HAP-1 (cell line): ENCODE data around the gene GIPC1.
"Not testable (repeated sequence)": the region's sequence is repeated elsewhere in the genome, so short reads cannot be mapped to it uniquely, and the experiment has no call there.

ENCODE experiments used
- DNase-seq, 2 experiments: peaks; one replicate each; pipeline ENCODE4 v3.0.0-alpha.2; 2016 to 2020; ENCODE audit warnings: low spot score in 2 of 2
- H3K27me3 ChIP-seq: fragments of 250-450 bp; sonication (Bioruptor Pico); 2 replicates; pipeline ENCODE4 v1.5.1; 2020; ENCODE audit warnings: low read depth, mild to moderate bottlenecking, moderate library complexity
- H3K36me3 ChIP-seq: fragments of 250-450 bp; sonication (Bioruptor Pico); replicated peaks from 2 replicates; pipeline ENCODE4 v1.5.1; 2020; ENCODE audit warnings: mild to moderate bottlenecking
- H3K4me1 ChIP-seq: fragments of 250-450 bp; sonication (Bioruptor Pico); 2 replicates; pipeline ENCODE4 v1.5.1; 2020; ENCODE audit warnings: mild to moderate bottlenecking
- H3K4me3 ChIP-seq: fragments of 250-450 bp; sonication (Bioruptor Pico); 2 replicates; pipeline ENCODE4 v1.5.1; 2020; ENCODE audit warnings: mild to moderate bottlenecking, moderate library complexity
- H3K9me3 ChIP-seq: fragments of 250-450 bp; sonication (Bioruptor Pico); 2 replicates; pipeline ENCODE4 v1.5.1; 2020; ENCODE audit warnings: mild to moderate bottlenecking, moderate library complexity
- in situ Hi-C: fragments of 300-500 bp; cut with MboI; formaldehyde crosslinking; loops from 3 replicates; pipeline ENCODE4 v1.14.3; 2020; ENCODE audit warnings: low sequenced_read_pairs, inconsistent platforms, mixed read lengths

GIPC1 gene, protein sequence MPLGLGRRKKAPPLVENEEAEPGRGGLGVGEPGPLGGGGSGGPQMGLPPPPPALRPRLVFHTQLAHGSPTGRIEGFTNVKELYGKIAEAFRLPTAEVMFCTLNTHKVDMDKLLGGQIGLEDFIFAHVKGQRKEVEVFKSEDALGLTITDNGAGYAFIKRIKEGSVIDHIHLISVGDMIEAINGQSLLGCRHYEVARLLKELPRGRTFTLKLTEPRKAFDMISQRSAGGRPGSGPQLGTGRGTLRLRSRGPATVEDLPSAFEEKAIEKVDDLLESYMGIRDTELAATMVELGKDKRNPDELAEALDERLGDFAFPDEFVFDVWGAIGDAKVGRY

DNA sequence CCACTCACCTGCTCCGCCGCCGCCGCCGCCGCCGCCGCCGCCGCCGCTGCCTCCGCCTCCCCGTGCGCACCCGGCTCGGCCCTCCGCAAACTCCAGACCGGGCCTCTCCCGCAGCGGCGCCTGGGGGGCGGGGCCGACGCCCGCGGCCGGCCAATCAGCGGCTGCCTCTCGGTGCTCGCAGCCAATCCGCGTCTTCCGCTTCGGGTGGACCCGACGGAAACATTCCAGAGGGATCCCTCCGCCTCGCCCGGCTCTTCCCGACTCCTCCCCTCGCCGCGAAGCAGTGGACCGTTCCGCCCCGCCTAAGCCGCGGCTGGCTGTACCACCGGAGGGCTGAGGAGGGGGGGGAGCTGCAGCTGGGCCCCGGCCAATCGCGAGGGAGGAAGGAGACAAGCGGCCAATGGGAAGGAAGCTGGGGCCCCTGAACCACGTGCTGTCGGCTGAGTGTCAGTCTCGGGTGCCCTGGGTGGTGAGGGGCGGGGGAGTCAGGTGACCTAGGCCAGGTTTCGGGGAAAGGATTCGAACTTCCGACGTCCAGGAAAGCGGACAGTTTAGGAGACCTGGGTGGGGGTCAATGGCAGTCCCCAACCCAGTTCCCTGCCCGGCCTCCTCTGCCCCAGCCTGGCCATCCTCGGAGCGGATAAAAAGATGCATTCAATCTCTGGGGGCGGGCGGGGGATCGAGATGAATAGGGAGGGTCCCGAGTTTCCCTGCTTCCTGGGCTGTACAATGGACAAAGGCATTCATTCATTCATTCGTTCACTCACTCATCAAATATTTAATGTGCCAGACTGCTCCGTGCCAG lies at the start of gene GIPC1:
Gene GIPC1 (minus strand): TSS at position 99 of the 805 bp plus-strand sequence. CDS start 13,151 bp downstream, outside the sequence.
- peak; percentile 98 to 99 for DNase-seq
- Histone ChIP-seq H3K27me3 (no peaks in the 10 kb centered on the region), H3K4me1 (peaks cover 5% of the 10 kb centered on the region), H3K9me3 (no peaks in the 10 kb centered on the region), H3K36me3 (peaks cover 5% of the 10 kb centered on the region), H3K4me3 (peak within 1 kb of the TSS; percentile 55)
- in situ Hi-C loops = no loop called here

DNA sequence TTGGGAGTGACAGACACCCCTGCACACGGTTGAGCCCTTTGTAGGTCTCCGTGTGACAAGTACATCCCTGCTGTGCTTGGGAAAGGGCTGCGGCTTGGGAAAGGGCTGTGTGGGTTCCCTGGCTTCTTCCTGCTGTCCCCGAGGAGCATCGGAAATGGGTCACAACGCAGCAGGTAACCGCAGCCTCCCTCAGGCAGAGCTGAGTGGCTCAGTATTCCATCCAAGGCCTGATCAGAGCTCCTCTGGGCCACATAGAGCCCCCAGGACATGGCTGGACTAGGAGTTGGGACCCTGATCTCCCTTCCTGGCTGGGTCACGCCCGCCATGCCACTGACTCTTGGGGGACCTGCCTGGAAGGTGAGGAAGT lies 49.8 kb upstream of the GIPC1 start:
- peaks cover 2% of the 10 kb centered on the region; the same call in 1 of the 2 replicates for H3K36me3 ChIP-seq
- H3K9me3 ChIP-seq = no peaks in the 10 kb centered on the region
- H3K4me1 ChIP-seq = peaks cover 4% of the 10 kb centered on the region; the same call in 1 of the 2 replicates
- H3K27me3 ChIP-seq = no peaks in the 10 kb centered on the region
- in situ Hi-C loops = no loop called here
- DNase-seq = no peak
- H3K4me3 ChIP-seq = no peak overlapping the region

DNA sequence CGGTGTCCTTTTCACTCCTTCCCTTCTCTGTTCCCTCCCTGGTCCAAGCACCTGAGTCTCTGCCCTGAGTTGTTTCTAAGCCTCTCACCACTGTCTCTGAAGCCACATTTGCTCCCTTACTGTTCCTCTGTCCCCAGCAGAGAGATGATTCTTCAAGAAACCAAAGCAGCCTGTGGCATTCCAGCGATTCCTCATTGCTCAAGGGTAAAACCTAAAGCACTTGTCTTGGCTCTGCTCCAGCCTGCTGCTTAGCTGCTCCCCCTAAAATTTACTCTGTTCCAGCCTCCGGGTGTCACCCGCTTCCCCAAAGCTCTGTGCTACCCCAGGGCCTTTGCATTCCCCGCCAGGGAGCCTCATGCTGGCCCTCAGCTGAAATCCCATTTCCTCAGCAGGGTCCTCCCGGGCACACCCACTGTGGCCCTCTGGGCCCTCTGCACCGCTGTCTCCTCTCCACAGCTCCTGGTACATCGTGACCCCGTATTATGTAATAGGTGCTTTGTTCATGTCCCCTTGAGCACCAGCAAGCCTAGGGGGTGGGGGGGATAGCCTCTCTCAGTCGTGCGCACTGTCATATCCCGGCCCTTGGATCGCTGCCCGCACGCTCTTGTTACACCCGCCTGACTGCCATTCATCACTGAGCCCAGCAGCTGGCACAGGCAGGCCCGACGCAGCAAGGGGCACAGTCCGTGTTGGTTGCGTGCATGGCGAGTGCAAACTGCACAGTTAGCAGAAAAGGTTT lies 49.2 kb upstream of the GIPC1 start:
- no peak overlapping the region for H3K4me3 ChIP-seq
- H3K27me3 ChIP-seq = no peaks in the 10 kb centered on the region
- no peaks in the 10 kb centered on the region for H3K9me3 ChIP-seq
- H3K36me3 ChIP-seq = peaks cover 2% of the 10 kb centered on the region; the same call in 1 of the 2 replicates
- in situ Hi-C loops = no loop called here
- no peak for DNase-seq
- H3K4me1 ChIP-seq = peaks cover 4% of the 10 kb centered on the region; the same call in 1 of the 2 replicates

DNA sequence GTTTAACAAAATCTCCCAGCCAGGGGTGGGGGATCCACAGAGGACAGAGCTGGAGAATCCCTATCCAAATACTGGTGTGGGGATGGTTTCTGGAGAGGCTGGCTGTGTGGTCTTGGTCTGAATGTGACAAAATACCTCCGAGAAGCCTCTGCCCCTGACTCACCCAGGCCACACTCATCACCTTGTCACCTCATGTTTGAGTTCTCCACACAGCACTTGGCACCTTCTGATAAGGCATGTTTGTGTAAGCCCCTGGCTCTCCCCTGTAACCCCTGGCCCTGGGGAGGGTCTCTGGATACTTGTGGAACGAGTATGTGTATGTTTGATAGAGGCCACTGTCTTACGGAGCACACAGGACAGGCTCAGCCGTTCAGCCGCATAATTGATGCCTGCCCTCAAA lies 48.1 kb upstream of the GIPC1 start:
- in situ Hi-C loops = no loop called here
- Histone ChIP-seq H3K27me3 (no peaks in the 10 kb centered on the region), H3K9me3 (no peaks in the 10 kb centered on the region), H3K4me3 (no peak overlapping the region), H3K36me3 (peaks cover 2% of the 10 kb centered on the region; the same call in 1 of the 2 replicates), H3K4me1 (peaks cover 4% of the 10 kb centered on the region; the same call in 1 of the 2 replicates)
- no peak for DNase-seq

DNA sequence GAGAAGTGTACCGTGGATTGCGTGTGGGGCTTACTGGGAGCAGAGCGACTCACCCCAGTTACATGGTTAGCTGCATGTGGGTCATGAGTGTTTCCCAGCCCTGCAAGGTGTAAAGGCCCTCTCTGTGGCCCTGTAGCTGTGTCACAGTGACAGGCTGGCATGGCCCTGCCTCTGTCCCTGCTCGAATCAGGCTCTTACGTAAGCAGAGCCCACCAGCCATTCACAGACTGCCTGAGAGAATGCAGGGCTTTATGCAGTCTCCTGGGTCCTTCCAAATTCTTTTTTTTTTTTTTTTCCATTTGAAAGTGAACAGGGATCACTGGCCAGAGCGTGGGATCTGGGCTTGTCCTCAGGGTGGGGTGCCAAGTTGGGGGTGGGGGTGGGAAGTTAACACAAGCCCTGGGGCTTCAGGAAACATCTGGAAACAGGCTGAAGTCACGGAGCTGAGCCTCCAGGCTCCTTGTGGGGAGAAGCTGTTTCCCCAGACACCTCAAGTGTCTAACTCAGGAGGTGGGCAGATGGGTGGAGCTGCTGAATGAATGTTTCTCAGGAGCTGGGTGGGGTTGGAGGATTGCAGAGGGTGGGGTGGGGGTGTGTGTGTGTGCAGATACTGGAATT lies 46.9 kb upstream of the GIPC1 start:
- H3K36me3 ChIP-seq = peaks cover 2% of the 10 kb centered on the region; the same call in 1 of the 2 replicates
- H3K4me3 ChIP-seq = no peak overlapping the region
- in situ Hi-C loops = no loop called here
- no peaks in the 10 kb centered on the region for H3K9me3 ChIP-seq
- peaks cover 4% of the 10 kb centered on the region; the same call in 1 of the 2 replicates for H3K4me1 ChIP-seq
- no peak for DNase-seq
- no peaks in the 10 kb centered on the region for H3K27me3 ChIP-seq

DNA sequence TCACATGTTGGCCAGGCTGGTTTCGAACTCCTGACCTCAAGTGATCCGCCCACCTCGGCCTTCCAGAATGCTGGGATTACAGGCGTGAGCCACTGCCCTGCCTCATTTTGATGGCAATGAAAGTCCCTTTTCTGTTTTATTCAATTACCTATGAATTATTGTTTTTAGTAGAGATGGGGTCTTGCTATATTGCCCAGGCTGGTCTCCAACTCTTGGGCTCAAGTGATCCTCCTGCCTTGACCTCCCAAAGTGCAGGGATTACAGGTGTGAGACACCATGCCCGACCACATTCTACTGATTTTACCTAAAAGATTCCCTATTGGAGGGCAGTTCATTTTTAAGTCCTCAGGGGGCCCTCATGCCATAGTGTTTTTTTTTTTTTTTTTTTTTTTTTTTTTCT lies 46.1 kb upstream of the GIPC1 start:
- in situ Hi-C loops, H3K4me1 ChIP-seq, DNase-seq, H3K27me3 ChIP-seq, H3K9me3 ChIP-seq, H3K36me3 ChIP-seq, H3K4me3 ChIP-seq: not testable (repeated sequence)

DNA sequence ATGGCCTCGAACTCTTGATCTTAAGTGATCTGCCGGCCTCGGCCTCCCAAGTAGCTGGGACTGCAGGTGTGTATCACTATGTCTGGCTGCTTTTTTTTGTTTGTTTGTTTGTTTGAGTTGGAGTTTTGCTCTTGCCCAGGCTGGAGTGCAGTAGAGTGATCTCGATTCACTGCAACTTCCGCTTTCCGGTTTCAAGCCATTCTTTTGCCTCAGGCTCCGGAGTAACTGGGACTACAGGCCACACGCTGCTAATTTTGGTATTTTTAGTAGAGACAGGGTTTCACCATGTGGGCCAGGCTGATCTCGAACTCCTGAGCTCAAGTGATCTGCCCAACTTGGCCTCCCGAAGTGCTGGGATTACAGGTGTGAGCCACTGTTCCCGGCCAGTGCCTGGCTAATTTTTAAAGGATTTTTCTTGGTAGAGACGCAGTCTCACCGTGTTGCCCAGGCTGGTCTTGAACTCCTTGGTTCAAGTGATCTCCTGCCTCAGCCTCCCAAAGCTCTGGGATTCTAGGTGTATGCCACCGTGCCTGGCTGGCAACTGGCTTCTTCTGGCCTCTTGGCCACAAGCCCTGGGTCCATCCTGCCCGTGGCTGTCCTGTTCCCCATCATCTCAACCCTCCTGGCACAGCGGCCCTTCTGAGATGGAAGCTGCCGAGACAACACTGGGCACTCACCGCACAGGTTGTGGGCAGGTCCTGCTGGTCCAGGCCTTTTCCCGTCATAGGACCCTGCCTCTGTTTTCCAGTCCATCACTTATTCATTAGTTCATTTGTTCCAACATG lies 45.0 kb upstream of the GIPC1 start:
- no peak overlapping the region for H3K4me3 ChIP-seq
- peaks cover 5% of the 10 kb centered on the region; the same call in 1 of the 2 replicates for H3K4me1 ChIP-seq
- no peaks in the 10 kb centered on the region for H3K36me3 ChIP-seq
- DNase-seq = no peak
- H3K9me3 ChIP-seq = no peaks in the 10 kb centered on the region
- H3K27me3 ChIP-seq = no peaks in the 10 kb centered on the region
- in situ Hi-C loops = no loop called here

DNA sequence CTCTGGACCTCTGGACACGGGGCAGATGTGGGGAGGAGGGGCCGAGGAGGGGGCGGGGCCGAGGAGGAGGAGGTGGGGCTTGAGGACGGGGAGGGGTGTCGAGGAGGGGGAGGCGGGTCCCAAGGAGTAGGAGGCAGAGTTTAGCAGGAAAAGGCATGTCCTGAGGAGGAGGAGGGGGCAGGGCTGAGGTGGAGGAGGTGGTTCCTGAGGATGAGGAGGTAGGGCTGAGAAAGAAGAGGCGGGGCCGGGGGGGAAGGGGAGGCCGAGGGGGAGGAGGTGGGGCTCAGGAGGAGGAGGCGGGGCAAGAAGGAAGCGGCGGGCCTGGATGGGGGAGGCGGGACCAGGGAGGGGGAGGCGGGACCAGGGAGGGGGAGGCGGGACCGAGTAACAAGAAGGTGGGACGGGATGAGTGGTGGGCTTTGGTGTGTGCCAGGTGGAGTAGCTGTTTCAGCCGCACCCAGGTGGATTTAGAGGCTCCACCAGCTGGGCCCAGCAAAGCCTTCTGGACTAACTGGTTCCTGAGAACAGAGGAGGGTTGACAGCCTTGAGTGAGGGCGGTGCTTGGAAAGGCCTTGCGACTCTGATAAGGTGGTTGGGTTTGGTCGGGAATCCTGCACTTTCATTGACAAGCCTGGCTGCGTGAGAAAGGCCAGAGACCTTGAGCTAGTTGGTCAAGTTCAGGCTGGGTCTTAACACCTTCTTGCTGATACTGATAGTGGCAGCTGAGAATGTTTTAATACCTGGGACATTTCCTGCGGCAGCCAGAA lies 41.2 kb upstream of the GIPC1 start:
- in situ Hi-C loops = no loop called here
- H3K4me3 ChIP-seq = no peak overlapping the region
- H3K9me3 ChIP-seq = no peaks in the 10 kb centered on the region
- H3K27me3 ChIP-seq = no peaks in the 10 kb centered on the region
- peak; percentile 77 to 93 for DNase-seq
- H3K36me3 ChIP-seq = no peaks in the 10 kb centered on the region
- H3K4me1 ChIP-seq = peaks cover 5% of the 10 kb centered on the region; the same call in 1 of the 2 replicates

DNA sequence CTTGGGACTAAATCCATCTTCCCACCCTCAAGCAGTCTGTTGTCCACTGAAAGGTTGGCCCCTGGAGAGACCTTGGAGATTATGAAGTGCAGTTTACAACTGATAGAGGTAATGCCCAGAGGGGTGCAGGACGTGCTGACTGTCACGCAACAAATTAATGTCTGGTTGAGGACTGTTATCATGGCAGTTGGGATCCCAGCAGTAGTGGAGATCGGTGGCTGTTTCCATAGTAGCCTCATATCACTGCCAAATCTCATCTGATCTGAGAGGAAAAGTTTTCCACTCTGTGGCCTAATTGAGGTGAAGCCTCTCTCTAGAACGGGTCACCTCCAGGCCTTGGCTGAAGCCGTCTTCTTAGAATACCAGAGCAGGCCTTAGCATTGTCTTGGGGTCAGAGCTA lies 37.5 kb upstream of the GIPC1 start:
- H3K27me3 ChIP-seq = no peaks in the 10 kb centered on the region
- no peaks in the 10 kb centered on the region for H3K9me3 ChIP-seq
- no peak for DNase-seq
- H3K4me1 ChIP-seq = peaks cover 8% of the 10 kb centered on the region; the same call in 1 of the 2 replicates
- in situ Hi-C loops = no loop called here
- no peaks in the 10 kb centered on the region for H3K36me3 ChIP-seq
- no peak overlapping the region for H3K4me3 ChIP-seq

DNA sequence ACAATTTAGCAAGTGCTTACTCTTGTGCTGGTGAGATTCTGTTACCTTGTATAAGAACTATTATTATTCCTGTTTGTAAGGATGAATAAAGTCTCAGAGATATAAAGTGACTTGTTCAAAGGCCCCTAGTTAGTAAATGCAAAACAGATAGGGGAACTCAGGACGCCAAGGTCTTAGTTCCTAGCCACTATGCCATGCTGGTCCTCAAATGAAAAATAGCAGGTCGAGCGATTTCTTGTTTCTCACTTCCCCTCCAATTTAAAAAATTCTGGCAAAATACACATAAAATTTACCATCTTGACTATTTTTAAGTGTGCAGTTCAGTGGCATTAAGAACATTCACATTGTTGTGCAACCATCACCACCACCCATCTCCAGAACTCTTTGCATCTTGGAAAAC lies 34.6 kb upstream of the GIPC1 start:
- Histone ChIP-seq H3K27me3 (no peaks in the 10 kb centered on the region), H3K4me3 (peak overlapping the region; percentile 94), H3K9me3 (no peaks in the 10 kb centered on the region), H3K36me3 (no peaks in the 10 kb centered on the region), H3K4me1 (peaks cover 3% of the 10 kb centered on the region; the same call in 1 of the 2 replicates)
- in situ Hi-C loops = no loop called here
- DNase-seq = no peak

DNA sequence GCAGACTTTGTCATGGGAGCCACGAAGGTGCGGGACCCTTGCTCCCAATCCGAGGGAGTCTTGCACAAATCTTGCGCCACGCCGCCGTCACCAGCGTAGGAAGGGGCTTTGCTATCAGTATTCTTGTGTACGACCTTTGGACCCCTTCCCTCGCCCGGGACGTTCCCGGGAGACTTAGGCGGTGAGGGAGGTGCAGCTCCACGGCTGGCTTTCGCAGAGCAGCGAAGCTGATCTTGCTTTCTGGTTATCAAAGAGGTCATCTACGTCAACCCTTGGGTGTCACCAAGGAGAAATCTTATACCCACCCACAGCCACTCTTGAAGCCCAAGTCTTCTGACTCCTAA lies 34.0 kb upstream of the GIPC1 start:
- Histone ChIP-seq H3K4me1 (peaks cover 3% of the 10 kb centered on the region; the same call in 1 of the 2 replicates), H3K4me3 (peak overlapping the region; percentile 94), H3K27me3 (no peaks in the 10 kb centered on the region), H3K9me3 (no peaks in the 10 kb centered on the region), H3K36me3 (no peaks in the 10 kb centered on the region)
- in situ Hi-C loops = no loop called here
- DNase-seq = no peak

DNA sequence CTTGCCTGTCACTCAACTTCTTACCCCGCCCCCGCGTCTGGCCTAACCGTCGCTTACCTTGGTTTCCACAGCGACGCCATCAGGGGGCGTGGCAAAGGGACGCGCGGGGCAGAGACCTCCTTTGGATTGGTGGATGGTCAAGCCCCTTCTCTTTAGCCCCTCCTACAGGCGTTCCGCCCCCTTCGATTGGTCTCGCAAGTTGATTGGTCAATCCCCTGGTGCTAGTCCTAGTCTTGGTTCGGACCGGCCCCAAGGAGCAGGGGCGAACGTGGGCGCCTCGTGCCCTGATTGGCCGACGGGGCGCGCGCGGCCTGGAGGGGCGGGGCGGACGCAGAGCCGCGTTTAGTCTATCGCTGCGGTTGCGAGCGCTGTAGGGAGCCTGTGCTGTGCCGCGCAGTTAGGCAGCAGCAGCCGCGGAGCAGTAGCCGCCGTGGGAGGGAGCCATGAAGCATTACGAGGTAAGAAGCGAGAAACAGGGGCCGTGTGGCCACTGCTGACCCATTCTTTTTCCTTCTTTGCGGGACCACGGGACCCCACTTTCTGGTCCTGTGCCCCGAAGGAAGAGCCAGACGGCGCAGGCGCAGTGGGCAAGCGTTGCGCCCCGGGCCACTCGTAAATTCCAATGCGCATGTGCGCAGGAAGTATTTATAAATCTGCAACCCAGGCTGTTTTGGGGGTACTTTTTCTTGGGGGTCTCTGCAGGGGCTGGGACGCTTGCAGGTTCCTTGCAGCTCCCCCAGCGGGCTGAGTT lies 33.5 kb upstream of the GIPC1 start, which contains the start of gene TECR:
Gene TECR (plus strand): TSS at position 341 of the 751 bp plus-strand sequence. CDS start 103 bp downstream, at position 444.
- Histone ChIP-seq H3K4me1 (peaks cover 3% of the 10 kb centered on the region; the same call in 1 of the 2 replicates), H3K9me3 (no peaks in the 10 kb centered on the region), H3K4me3 (peak within 1 kb of the TSS; percentile 94), H3K36me3 (no peaks in the 10 kb centered on the region), H3K27me3 (no peaks in the 10 kb centered on the region)
- DNase-seq = peak; percentile 100
- in situ Hi-C loops = no loop called here
